HepG2 (cell line): ENCODE data around the gene CUTC. TPM values are rescaled to one million over a fixed set of nuclear protein-coding genes. Genes with fewer than 3 reads are reported as not detected.

Experiments used
- ATAC-seq: fragments of 200-7000 bp; cut with Tn5 transposase; 3 replicates; pipeline ENCODE4 v1.9.1; 2020; ENCODE audit warnings: mild to moderate bottlenecking, moderate library complexity
- BruUV-seq: library from RNA; stranded (reverse); fragments of 400-500 nt; replicated peaks from 2 replicates; lab custom pipeline; 2021; lab: Mats Ljungman, UMichigan
- CTCF ChIA-PET: fragments of 300-600 bp; formaldehyde crosslinking; extraction: SDS; loops from one replicate; lab custom pipeline; 2021; ENCODE audit warnings: low total read pairs, inconsistent platforms, low intra/inter-chr PET ratio; lab: Yijun Ruan, JAX
- POLR2A ChIA-PET: fragments of 350-600 bp; sonication (Branson Sonifier 250); formaldehyde crosslinking; loops from one replicate; lab custom pipeline; 2020; ENCODE audit warnings: antibody characterized with exemption, inconsistent platforms; lab: Yijun Ruan, JAX
- DNase-seq: peaks from one replicate; pipeline ENCODE4 v3.0.0-alpha.2; 2015; ENCODE audit warnings: low spot score
- FAIRE-seq: peaks from 3 replicates; lab custom pipeline; 2011; peaks lifted over from hg19 to GRCh38; lab: Jason Lieb, UNC
- H2AFZ ChIP-seq: one replicate; pipeline ENCODE4 v1.6.1; 2011; ENCODE audit warnings: low read length, inconsistent platforms
- H3K27ac ChIP-seq: fragments of 300-600 bp; 3 replicates; pipeline ENCODE4 v1.8.0; 2011; ENCODE audit warnings: mixed run types, mild to moderate bottlenecking, mixed read lengths, low read length, inconsistent platforms; ENCODE audit not compliant: insufficient read depth; ENCODE audit errors: extremely low read length
- H3K27me3 ChIP-seq, 2 experiments: fragments of 200-600 bp in 1 of 2; 2 replicates in 1 of 2; 3 replicates in 1 of 2; pipeline versions ENCODE4 v1.6.0 to v1.8.0; 2011; ENCODE audit warnings: low read length in 2 of 2, mild to moderate bottlenecking in 2 of 2, moderate library complexity in 2 of 2, inconsistent platforms in 1 of 2; ENCODE audit not compliant: insufficient read depth in 2 of 2, control insufficient read depth in 1 of 2
- H3K36me3 ChIP-seq, 2 experiments: fragments of 200-600 bp in 1 of 2; replicated peaks in 1 of 2; 2 replicates in 1 of 2; 3 replicates in 1 of 2; pipeline versions ENCODE4 v1.5.1 to v1.8.0; 2011; ENCODE audit warnings: low read length in 2 of 2, inconsistent platforms in 1 of 2; ENCODE audit not compliant: insufficient read depth in 2 of 2, control insufficient read depth in 1 of 2
- H3K4me1 ChIP-seq: 2 replicates; pipeline ENCODE4 v1.5.1; 2012; ENCODE audit warnings: low read length, inconsistent platforms; ENCODE audit not compliant: insufficient read depth
- H3K4me2 ChIP-seq: 2 replicates; pipeline ENCODE4 v1.6.0; 2011; ENCODE audit warnings: low read depth, low read length, inconsistent platforms
- H3K4me3 ChIP-seq, 3 experiments: fragments of 200-600 bp in 1 of 3; sonication (generic), shearing (Covaris generic) in 1 of 3; replicated peaks in 1 of 3; 2 replicates each; pipeline ENCODE4 v1.5.1; 2011 to 2016; ENCODE audit warnings: low read length in 3 of 3, inconsistent platforms in 2 of 3, low read depth in 2 of 3, mild to moderate bottlenecking in 2 of 3, control low read depth in 1 of 3, mixed read lengths in 1 of 3; ENCODE audit not compliant: insufficient read depth in 1 of 3
- H3K79me2 ChIP-seq: one replicate; pipeline ENCODE4 v1.6.1; 2011; ENCODE audit warnings: low read length, inconsistent platforms; ENCODE audit not compliant: insufficient read depth
- H3K9ac ChIP-seq: 2 replicates; pipeline ENCODE4 v1.6.0; 2011; ENCODE audit warnings: mild to moderate bottlenecking, low read depth, low read length, inconsistent platforms; ENCODE audit not compliant: insufficient read depth
- H3K9me3 ChIP-seq: 2 replicates; pipeline ENCODE4 v1.5.1; 2012; ENCODE audit warnings: mild to moderate bottlenecking, low read length
- H4K20me1 ChIP-seq: 2 replicates; pipeline ENCODE4 v1.6.0; 2011; ENCODE audit warnings: inconsistent platforms, mild to moderate bottlenecking, low read length, moderate library complexity; ENCODE audit not compliant: insufficient read depth
- BHLHE40 ChIP-seq: IDR thresholded peaks from 2 replicates; pipeline ENCODE4 v1.6.1; 2011; ENCODE audit warnings: low read length, improper control_type of control experiment
- CEBPG ChIP-seq: IDR thresholded peaks from 2 replicates; pipeline ENCODE4 v1.6.1; 2016
- CTCF ChIP-seq: sonication (generic); formaldehyde crosslinking; IDR thresholded peaks from 2 replicates; pipeline ENCODE4 v1.5.0; 2020; ENCODE audit warnings: mild to moderate bottlenecking, missing genetic modification reagents, moderate library complexity
- ELF3 ChIP-seq: IDR thresholded peaks from 2 replicates; pipeline ENCODE4 v1.6.1; 2016; ENCODE audit warnings: missing genetic modification reagents, missing compliant biosample characterization
- HOMEZ ChIP-seq: IDR thresholded peaks from 2 replicates; pipeline ENCODE4 v1.6.1; 2016; ENCODE audit warnings: low read depth
- KLF16 ChIP-seq, 2 experiments: sonication (generic) in 1 of 2; formaldehyde crosslinking in 1 of 2; IDR thresholded peaks; 2 replicates each; pipeline versions ENCODE4 v1.6.1 to v1.8.0; 2016 to 2023; ENCODE audit warnings: missing genetic modification reagents in 2 of 2, missing compliant biosample characterization in 1 of 2
- MAZ ChIP-seq, 2 experiments: sonication (generic) in 1 of 2; formaldehyde crosslinking in 1 of 2; IDR thresholded peaks; 2 replicates each; pipeline versions ENCODE4 v1.5.0 to v1.6.1; 2012 to 2020; ENCODE audit warnings: low read depth in 2 of 2, mild to moderate bottlenecking in 2 of 2, borderline replicate concordance in 1 of 2, improper control_type of control experiment in 1 of 2, low read length in 1 of 2, missing genetic modification reagents in 1 of 2, moderate library complexity in 1 of 2
- NR0B2 ChIP-seq: sonication (generic); formaldehyde crosslinking; IDR thresholded peaks from 2 replicates; pipeline ENCODE4 v1.4.0; 2020; ENCODE audit warnings: mild to moderate bottlenecking, missing genetic modification reagents
- ONECUT2 ChIP-seq: sonication (generic); formaldehyde crosslinking; IDR thresholded peaks from 2 replicates; pipeline ENCODE4 v1.4.0; 2020; ENCODE audit warnings: missing genetic modification reagents
- RFX5 ChIP-seq: IDR thresholded peaks from 2 replicates; pipeline ENCODE4 v1.6.1; 2011; ENCODE audit warnings: low read depth, low read length, improper control_type of control experiment
- SMC3 ChIP-seq: IDR thresholded peaks from 2 replicates; pipeline ENCODE4 v1.6.1; 2011; ENCODE audit warnings: low read length, improper control_type of control experiment
- STAG1 ChIP-seq: sonication (generic); formaldehyde crosslinking; IDR thresholded peaks from 2 replicates; pipeline ENCODE4 v1.4.0; 2020; ENCODE audit warnings: missing genetic modification reagents
- ZBTB33 ChIP-seq: sonication (generic); formaldehyde crosslinking; IDR thresholded peaks from 2 replicates; pipeline ENCODE4 v1.4.0; 2020; ENCODE audit warnings: missing genetic modification reagents
- ZNF12 ChIP-seq: sonication (generic); formaldehyde crosslinking; IDR thresholded peaks from 2 replicates; pipeline ENCODE4 v1.5.0; 2020; ENCODE audit warnings: missing genetic modification reagents
- in situ Hi-C: cut with HindIII; loops from 2 replicates; pipeline ENCODE4 v1.10.0; 2017; ENCODE audit warnings: low pct_unique_long_range_greater_than_20kb; ENCODE audit not compliant: extremely low pct_ligation_motif_present
- intact Hi-C: fragments of 100-400 bp; cut with micrococcal nuclease; formaldehyde crosslinking; loops from one replicate; pipeline ENCODE4 v1.10.0; 2022; ENCODE audit not compliant: unreplicated experiment
- polyA plus RNA-seq, 8 experiments: library from polyadenylated mRNA; depleted of rRNA in 3 of 8; stranded (reverse) in 7 of 8; unstranded in 1 of 8; fragments of >200 nt; fragmentation: Illumina TruSeq in 4 of 8; extraction: Trizol in 4 of 8; gene quantifications; 2 replicates each; pipeline versions ENCODE4 v1.2.1 to v1.2.3, GENCODE V29; 2011 to 2016; ENCODE audit warnings: low read depth in 4 of 8, missing spikeins in 1 of 8, mixed read lengths in 1 of 8; ENCODE audit not compliant: insufficient read depth in 1 of 8
- total RNA-seq, 5 experiments: library from RNA; depleted of rRNA; stranded (reverse); fragments of >200 nt; fragmentation: Illumina TruSeq; extraction: Trizol; gene quantifications; 2 replicates each; pipeline ENCODE4 v1.2.3, GENCODE V29; 2016; ENCODE audit warnings: low read depth in 1 of 5

Gene CUTC
- total and polyA plus RNA-seq, 2 of the 13 experiments (the other 11 are each of a cell fraction or from before 2014, with no cell fraction given), result 22.3 to 25.8 TPM

- Histone ChIP-seq H2AFZ (no peak overlapping the region), H3K27me3 (no peaks in the 10 kb centered on the region), H3K9me3 (no peaks in the 10 kb centered on the region), H3K4me1 (no peaks in the 10 kb centered on the region), H3K27ac (no peak overlapping the region), H3K4me2 (no peak overlapping the region), H3K79me2 (no peaks in the 10 kb centered on the region), H4K20me1 (no peaks in the 10 kb centered on the region), H3K36me3 (peaks cover 4 to 51% of the 10 kb centered on the region in 2 experiments), H3K4me3 (no peak overlapping the region), H3K9ac (no peak overlapping the region)
- BruUV-seq, result no TSS peak
- CTCF ChIA-PET, result interaction anchor here (1.1 to 2.5 kb wide), 4 partner anchors 81 to 275 kb away, joined by 4 to 21 read pairs (median 6); no protein-coding TSS in a partner anchor
- POLR2A ChIA-PET, result no interaction called here
- peak; percentile 51 for DNase-seq
- intact Hi-C loops, result loop anchor here (1.0 to 5.0 kb wide), 3 partner anchors 81 to 274 kb away; no protein-coding TSS in a partner anchor
- in situ Hi-C loops, result loop anchor here (10.0 kb wide), 1 partner anchor 86 kb away; the partner anchor contains the start of gene SLC25A28
- peak; percentile 92 for ATAC-seq
- TF ChIP-seq ELF3 (0 out of 2 replicates have a peak, but pooled peaks have one; percentile 12), NR0B2 (no peak), ZBTB33 (no peak), CEBPG (CRISPR knock-in tag) (no peak), CTCF (peak; percentile 78), STAG1 (CRISPR knock-in tag) (peak; percentile 82), SMC3 (peak; percentile 72), ZNF12 (CRISPR knock-in tag) (no peak), RFX5 (peak; percentile 48; the same call in 1 of the 2 replicates), KLF16 (CRISPR knock-in tag; IDR thresholded peaks at IDR 0.05) (0 out of 4 replicates have a peak, but pooled peaks of 1 of the 2 experiments have one; percentile 25), HOMEZ (CRISPR knock-in tag) (no peak), MAZ (IDR thresholded peaks at IDR 0.05; ENCODE audit: borderline replicate concordance, low read depth, low read length) (no peak), MAZ (CRISPR knock-in tag; IDR thresholded peaks at IDR 0.05; ENCODE audit: low read depth) (0 out of 2 replicates have a peak, but pooled peaks have one; percentile 15), BHLHE40 (no peak), ONECUT2 (CRISPR knock-in tag) (no peak)
- peak; percentile 63 for FAIRE-seq
These were observed 20.8 kb upstream of the CUTC start for GRCh38 chr10:99711129-99711719.
